Smooth muscle cell (in vitro differentiated cells): ENCODE results near the gene NUDT12. TPM values are rescaled to one million over a fixed set of nuclear protein-coding genes. Genes with fewer than 3 reads are reported as not detected.

Source experiments
- DNase-seq: peaks from one replicate; lab custom pipeline; 2025; ENCODE audit not compliant: unreplicated experiment; lab: John Stamatoyannopoulos, UW
- H2AFZ ChIP-seq: fragments of 200-600 bp; sonication (generic); 2 replicates; pipeline ENCODE4 v1.6.0; 2016; ENCODE audit warnings: antibody characterized with exemption, low read depth, mild to moderate bottlenecking
- H3F3A ChIP-seq: fragments of 200-600 bp; sonication (generic); 2 replicates; pipeline ENCODE4 v1.6.0; 2017; ENCODE audit warnings: antibody characterized with exemption, low read depth
- H3K27ac ChIP-seq: fragments of 200-600 bp; sonication (generic); 2 replicates; pipeline ENCODE4 v1.5.1; 2016; ENCODE audit warnings: low read depth, mild to moderate bottlenecking
- H3K27me3 ChIP-seq: fragments of 200-600 bp; sonication (generic); 2 replicates; pipeline ENCODE4 v1.6.1; 2016; ENCODE audit warnings: low read depth, mild to moderate bottlenecking
- H3K36me3 ChIP-seq: fragments of 200-600 bp; sonication (generic); 2 replicates; pipeline ENCODE4 v1.5.1; 2016; ENCODE audit warnings: low read depth
- H3K4me1 ChIP-seq: fragments of 200-600 bp; sonication (generic); 2 replicates; pipeline ENCODE4 v1.5.1; 2016; ENCODE audit warnings: low read depth
- H3K4me2 ChIP-seq: fragments of 200-600 bp; sonication (generic); 2 replicates; pipeline ENCODE4 v1.6.0; 2016; ENCODE audit warnings: mild to moderate bottlenecking
- H3K4me3 ChIP-seq: fragments of 200-600 bp; sonication (generic); 2 replicates; pipeline ENCODE4 v1.5.1; 2016; ENCODE audit warnings: mild to moderate bottlenecking
- H3K79me2 ChIP-seq: fragments of 200-600 bp; sonication (generic); 2 replicates; pipeline ENCODE4 v1.6.0; 2016; ENCODE audit warnings: low read depth, mild to moderate bottlenecking
- H3K9ac ChIP-seq: fragments of 200-600 bp; sonication (generic); 2 replicates; pipeline ENCODE4 v1.6.0; 2016; ENCODE audit warnings: low read depth
- H3K9me3 ChIP-seq: fragments of 200-600 bp; sonication (generic); replicated peaks from 2 replicates; pipeline ENCODE4 v1.5.1; 2016; ENCODE audit warnings: low read depth
- H4K20me1 ChIP-seq: fragments of 200-600 bp; sonication (generic); 2 replicates; pipeline ENCODE4 v1.6.0; 2016; ENCODE audit warnings: low read depth
- CTCF ChIP-seq: fragments of 200-600 bp; sonication (generic); IDR thresholded peaks from 2 replicates; pipeline ENCODE4 v1.5.1; 2017; ENCODE audit warnings: borderline replicate concordance, mild to moderate bottlenecking, antibody characterized with exemption; ENCODE audit not compliant: insufficient read depth, poor library complexity, severe bottlenecking
- WGBS: methylation state at CpG from one replicate; pipeline ENCODE4 v1.1.7; 2016; ENCODE audit warnings: low lambda C conversion rate; 5-methylcytosine and 5-hydroxymethylcytosine counted together
- polyA plus RNA-seq: library from polyadenylated mRNA; unstranded; fragments of >200 nt; fragmentation: Nextera tagmentation; extraction: Ambion mirVana; gene quantifications from 2 replicates; pipeline ENCODE4 v1.2.1, GENCODE V29; 2016
- total RNA-seq: library from RNA; depleted of rRNA; stranded (reverse); fragments of >200 nt; gene quantifications from 2 replicates; pipeline ENCODE4 v1.2.3, GENCODE V29; 2014

NUDT12 gene
- total and polyA plus RNA-seq, 2 experiments from 2014 or later: 6.5 to 14.9 TPM

DNA sequence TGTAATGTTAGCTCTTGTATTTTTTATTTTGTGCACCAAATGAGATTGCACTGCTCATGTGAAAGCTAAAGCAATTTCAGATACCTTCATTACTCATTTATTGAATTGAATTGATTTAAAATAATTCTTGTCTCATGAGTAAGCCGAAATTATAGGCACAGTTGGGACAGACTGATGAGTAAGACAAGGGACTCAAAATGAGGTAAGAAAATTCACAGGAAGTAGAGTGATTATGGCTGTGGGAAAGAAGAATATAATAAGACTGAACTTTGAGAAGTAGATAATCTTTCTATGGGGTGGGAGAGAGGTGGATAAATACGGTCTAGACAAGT lies 51.1 kb downstream of the NUDT12 start:
- no peak for TF ChIP-seq CTCF
- no peak overlapping the region for H2AFZ ChIP-seq
- H3K4me1 ChIP-seq: peaks cover 4% of the 10 kb centered on the region
- H3K9me3 ChIP-seq: no peaks in the 10 kb centered on the region
- peak overlapping the region; percentile 30 for H3K4me2 ChIP-seq
- WGBS: 75% methylated on average over 2 of the region's 2 CpGs
- no peaks in the 10 kb centered on the region for H4K20me1 ChIP-seq
- H3K4me3 ChIP-seq: no peak overlapping the region
- no peaks in the 10 kb centered on the region for H3F3A ChIP-seq
- H3K27me3 ChIP-seq: no peaks in the 10 kb centered on the region
- no peak for DNase-seq
- peak overlapping the region; percentile 2 for H3K9ac ChIP-seq
- H3K36me3 ChIP-seq: peaks cover 6% of the 10 kb centered on the region
- H3K27ac ChIP-seq: peak overlapping the region; percentile 71
- H3K79me2 ChIP-seq: no peaks in the 10 kb centered on the region

DNA sequence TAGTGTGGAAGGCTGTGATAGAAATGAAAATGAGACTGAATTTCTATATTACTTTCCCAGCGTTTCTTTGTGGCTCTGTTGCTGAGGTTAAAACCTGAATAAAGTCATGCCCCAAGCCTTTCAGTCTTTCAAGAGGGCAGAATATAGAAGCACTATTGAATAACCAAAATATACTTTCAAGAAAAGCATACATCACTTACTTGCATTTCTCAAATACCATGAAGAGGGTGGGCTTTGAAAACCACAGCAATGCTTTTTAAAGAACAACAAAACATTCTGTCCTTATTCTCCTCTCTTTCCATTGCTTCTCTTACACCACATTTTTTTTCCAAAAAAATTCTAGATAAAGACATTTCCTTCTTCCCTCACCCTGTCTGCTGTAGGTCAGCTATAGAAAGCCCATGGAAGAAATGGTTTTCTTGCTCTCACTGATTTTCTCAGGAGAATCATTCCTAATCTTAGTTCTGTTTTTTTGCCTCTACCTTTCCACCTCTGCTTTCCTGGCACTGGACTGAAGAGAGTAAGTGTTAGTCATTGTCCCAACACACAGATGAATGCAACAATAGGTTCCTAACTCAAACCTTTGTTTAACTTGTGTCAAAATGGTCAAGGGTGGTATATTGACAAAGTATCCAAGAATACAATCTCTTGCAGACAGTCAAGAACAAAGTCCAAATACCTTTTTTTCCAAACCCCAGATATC lies 51.6 kb downstream of the NUDT12 start:
- H3K36me3 ChIP-seq: peaks cover 6% of the 10 kb centered on the region
- no peaks in the 10 kb centered on the region for H4K20me1 ChIP-seq
- H3F3A ChIP-seq: no peaks in the 10 kb centered on the region
- no peak for TF ChIP-seq CTCF
- H3K9me3 ChIP-seq: no peaks in the 10 kb centered on the region
- whole genome bisulfite sequencing: 65% methylated on average over 1 of the region's 1 CpG
- no peak for DNase-seq
- H3K9ac ChIP-seq: peak overlapping the region; percentile 2
- peak overlapping the region; percentile 2 for H2AFZ ChIP-seq
- no peaks in the 10 kb centered on the region for H3K79me2 ChIP-seq
- peak overlapping the region; percentile 71 for H3K27ac ChIP-seq
- peaks cover 4% of the 10 kb centered on the region for H3K4me1 ChIP-seq
- H3K27me3 ChIP-seq: no peaks in the 10 kb centered on the region
- no peak overlapping the region for H3K4me3 ChIP-seq
- peak overlapping the region; percentile 30 for H3K4me2 ChIP-seq

DNA sequence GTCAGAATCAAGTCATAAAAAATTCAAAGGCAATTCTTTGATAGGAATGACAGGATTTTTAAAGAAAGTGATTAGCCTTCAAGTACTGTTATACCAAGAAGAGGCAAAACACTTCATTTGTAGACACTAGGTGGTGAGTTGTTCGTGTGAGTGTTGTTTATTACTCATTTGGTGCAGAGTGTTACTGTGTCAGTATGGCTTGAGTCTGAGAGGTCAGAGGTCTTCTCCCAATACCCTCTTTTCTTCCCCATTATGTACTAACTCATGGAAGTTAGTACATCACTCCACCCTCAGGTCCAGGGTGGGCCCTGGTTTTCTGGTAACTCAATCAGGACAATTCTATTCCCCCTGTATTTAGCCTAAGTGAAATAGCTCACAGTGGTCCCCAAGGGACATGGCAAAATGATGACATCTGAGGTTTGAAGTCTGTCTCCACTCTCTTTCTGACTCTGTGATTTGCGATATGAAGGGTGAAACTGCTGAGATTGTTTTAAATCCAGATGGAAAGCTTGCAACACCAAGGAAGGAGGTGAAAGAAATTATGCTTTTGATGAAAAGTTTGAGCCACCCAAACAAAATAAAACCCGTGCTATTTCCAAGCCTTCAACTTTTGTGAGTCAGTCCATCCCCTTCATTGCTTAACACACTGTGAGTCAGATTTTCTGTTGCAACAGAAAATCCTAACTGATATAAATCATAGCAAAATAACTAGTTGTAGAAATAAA lies 56.8 kb downstream of the NUDT12 start:
- H3K4me1 ChIP-seq: no peaks in the 10 kb centered on the region
- no peak overlapping the region for H3K4me3 ChIP-seq
- no peaks in the 10 kb centered on the region for H3F3A ChIP-seq
- DNase-seq: no peak
- H3K4me2 ChIP-seq: no peak overlapping the region
- H3K79me2 ChIP-seq: no peaks in the 10 kb centered on the region
- TF ChIP-seq CTCF: no peak
- no peaks in the 10 kb centered on the region for H4K20me1 ChIP-seq
- H3K9me3 ChIP-seq: no peaks in the 10 kb centered on the region
- H3K36me3 ChIP-seq: peaks cover 6% of the 10 kb centered on the region
- WGBS: 67% methylated on average over 3 of the region's 3 CpGs
- H3K9ac ChIP-seq: no peak overlapping the region
- no peak overlapping the region for H2AFZ ChIP-seq
- no peak overlapping the region for H3K27ac ChIP-seq
- H3K27me3 ChIP-seq: no peaks in the 10 kb centered on the region
